GM12875 (cell line): Measurements from ENCODE around the gene KLHL5.

Experiments
- H3K4me3 ChIP-seq: one replicate; pipeline ENCODE4 v1.5.1; 2011; ENCODE audit warnings: low read depth, low read length, control low read depth
- TF ChIP-seq, protein P1 (sequence below): IDR thresholded peaks from 2 replicates; pipeline ENCODE4 v1.5.1; 2011; ENCODE audit warnings: low read depth, mild to moderate bottlenecking, control low read depth, inconsistent platforms, low read length, moderate library complexity, borderline replicate concordance; ENCODE audit not compliant: insufficient read depth

KLHL5 gene

DNA sequence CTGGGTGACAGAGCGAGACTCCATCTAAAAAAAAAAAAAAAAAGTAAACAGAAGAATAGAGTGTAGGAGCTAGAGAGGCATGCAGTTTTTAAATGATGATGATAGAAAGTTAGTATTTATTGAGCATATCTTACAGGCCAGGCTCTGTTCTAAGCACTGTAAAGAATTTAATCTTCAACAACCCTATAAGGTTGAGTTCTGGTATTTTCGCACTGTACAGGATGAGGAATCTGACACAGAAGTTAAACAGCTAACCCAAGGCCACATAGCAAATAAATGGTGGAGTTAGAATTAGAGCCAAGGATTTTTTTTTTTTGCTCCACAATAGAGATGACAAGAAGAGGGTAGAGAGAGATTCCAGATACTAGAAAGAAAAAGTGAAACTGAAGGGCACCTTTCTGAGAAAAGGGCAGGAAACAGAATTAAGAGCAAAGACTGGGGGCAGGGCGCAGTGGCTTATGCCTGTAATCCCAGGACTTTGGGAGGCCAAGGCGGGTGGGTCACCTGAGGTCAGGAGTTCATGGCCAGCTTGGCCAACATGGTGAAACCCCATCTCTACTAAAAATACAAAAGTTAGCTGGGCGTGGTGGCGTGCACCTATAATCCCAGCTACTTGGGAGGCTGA is 56.1 kb downstream of the KLHL5 start:
- H3K4me3 ChIP-seq, result no peak overlapping the region
- TF ChIP-seq, protein P1, sequence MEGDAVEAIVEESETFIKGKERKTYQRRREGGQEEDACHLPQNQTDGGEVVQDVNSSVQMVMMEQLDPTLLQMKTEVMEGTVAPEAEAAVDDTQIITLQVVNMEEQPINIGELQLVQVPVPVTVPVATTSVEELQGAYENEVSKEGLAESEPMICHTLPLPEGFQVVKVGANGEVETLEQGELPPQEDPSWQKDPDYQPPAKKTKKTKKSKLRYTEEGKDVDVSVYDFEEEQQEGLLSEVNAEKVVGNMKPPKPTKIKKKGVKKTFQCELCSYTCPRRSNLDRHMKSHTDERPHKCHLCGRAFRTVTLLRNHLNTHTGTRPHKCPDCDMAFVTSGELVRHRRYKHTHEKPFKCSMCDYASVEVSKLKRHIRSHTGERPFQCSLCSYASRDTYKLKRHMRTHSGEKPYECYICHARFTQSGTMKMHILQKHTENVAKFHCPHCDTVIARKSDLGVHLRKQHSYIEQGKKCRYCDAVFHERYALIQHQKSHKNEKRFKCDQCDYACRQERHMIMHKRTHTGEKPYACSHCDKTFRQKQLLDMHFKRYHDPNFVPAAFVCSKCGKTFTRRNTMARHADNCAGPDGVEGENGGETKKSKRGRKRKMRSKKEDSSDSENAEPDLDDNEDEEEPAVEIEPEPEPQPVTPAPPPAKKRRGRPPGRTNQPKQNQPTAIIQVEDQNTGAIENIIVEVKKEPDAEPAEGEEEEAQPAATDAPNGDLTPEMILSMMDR, result no peak

DNA sequence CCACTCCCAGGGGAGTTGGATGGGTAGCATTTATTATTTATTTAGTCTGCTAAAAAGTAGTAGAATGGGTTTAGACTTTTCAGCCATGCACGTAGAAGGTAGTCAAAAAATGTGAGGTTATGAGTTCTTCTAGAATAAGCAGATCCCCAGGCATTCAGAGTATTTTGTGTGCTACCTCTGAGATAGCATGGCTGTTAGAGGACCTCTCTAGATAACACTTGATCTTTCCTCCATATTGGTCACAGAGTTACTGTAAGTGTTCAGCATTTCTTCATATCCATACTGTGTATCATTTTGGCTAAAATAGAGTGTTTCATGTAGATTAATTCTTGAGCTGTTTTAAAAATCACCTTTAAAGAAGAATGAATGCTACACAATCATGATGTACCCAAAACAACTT is 58.4 kb downstream of the KLHL5 start:
- H3K4me3 ChIP-seq, result no peak overlapping the region
- TF ChIP-seq, protein P1, result no peak

DNA sequence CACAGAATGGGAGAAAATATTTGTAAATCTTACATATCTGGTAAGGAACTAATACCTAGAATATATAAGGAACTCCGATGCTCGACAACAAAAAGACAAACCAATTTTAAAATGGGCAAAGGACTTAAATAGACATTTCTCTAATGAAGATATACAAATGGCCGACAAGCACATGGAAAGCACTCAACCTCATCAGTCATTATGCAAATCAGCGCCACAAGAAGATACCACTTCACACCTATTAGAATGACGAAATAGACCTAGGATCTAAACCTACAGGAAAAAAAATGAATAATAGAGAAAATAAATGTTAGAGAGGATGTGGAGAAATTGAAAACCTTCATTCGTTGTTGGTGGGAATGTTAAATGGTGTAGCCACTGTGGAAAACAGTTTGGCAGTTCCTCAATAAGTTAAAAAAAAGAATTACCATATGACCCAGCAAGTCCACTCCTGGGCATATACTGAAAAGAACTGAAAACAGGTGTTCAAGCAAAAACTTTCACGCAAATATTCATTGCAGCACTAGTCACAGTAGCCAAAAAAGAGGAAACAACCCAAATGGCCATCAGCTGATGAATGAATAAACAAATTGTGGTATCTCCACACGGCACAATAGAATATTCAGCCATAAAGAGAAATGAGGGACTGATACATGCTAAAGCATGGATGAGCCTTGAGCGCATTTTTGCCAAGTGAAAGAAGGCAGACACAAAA is 63.0 kb downstream of the KLHL5 start:
- TF ChIP-seq, protein P1, result no peak
- no peak overlapping the region for H3K4me3 ChIP-seq

DNA sequence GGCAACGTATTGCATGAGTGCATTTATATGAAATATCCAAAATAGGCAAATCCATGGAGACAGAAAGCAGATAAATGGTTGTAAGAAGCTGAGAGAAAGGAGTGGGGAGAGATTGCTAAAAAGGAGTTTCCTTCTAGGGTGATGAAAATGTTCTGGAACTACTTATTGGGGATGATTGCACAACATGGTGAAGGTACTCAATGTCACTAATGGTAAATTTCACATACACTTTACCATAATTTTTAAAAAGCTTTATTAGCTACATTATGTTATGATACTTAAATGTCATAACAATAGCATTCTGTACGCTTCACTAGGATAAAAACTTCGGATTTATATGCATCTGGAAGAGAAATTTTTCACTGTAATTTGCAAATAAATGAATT is 63.6 kb downstream of the KLHL5 start:
- TF ChIP-seq, protein P1, result no peak
- no peak overlapping the region for H3K4me3 ChIP-seq

DNA sequence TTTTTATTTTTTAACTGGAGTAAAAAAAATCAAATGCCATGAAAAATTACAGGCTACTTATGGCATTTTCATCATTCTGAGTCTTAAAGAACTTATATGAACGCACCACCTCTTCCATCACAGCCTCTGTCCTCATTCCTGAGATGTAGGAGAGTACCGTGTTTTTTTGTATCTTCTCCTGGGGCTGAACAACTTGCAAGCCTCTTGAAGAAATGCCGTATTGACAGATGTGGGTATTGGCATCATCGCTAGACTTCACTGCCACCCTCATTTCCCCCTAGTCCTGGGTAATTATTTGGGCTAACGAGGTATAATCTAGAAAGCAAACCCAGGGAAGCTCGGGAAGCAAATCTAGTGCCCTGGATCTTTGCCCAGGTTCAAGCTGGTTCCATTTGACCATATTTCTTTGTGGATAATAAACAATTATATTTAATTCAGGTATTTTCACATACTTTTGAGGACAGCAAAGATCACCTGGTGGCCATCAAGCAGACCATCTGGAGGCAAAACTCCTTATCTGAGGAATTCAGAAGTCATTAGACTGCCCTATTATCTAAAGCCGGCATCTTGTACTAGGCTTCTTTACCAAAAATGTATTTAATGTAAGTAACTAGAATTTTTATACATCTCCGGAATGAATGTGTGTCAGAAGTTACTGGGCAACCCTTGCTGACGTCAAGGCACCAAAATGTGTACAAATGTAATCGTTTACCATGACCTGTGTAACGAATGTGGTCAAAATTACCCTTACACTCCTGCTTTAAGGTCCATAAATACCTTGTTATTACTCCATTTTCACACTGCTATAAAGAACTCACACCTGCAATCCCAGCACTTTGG is 64.4 kb downstream of the KLHL5 start:
- H3K4me3 ChIP-seq, result no peak overlapping the region
- TF ChIP-seq, protein P1, result no peak

DNA sequence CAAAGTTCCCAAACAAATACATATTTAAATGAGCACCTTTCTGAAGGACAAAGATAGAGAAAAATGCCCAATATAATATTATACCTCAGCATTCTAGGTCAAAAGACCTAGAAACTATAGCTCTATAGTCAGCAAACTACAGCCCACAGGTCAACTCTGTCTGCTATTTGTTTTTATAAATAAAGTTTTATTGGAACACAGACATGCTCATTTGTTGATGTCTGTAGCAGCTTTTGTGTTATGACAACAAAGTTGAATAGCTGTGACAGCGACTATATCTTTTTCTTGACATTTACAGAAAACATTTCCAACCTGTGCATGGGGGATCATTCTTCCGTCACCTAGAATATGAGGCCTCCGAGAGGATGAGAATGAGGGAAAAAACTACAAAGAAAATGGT is 71.6 kb downstream of the KLHL5 start:
- H3K4me3 ChIP-seq, result no peak overlapping the region
- TF ChIP-seq, protein P1, result no peak
